Neural progenitor cell (in vitro differentiated cells): ENCODE data around the gene SKA3.

Experiments
- EZH2phosphoT487 ChIP-seq: fragments of 200-600 bp; sonication (generic); IDR thresholded peaks from 2 replicates; pipeline ENCODE4 v1.6.1; 2017; ENCODE audit warnings: antibody characterized with exemption
- TF ChIP-seq, protein P1 (sequence below): fragments of 200-600 bp; sonication (generic); IDR thresholded peaks from 2 replicates; pipeline ENCODE4 v1.5.1; 2017; ENCODE audit warnings: antibody characterized with exemption, mild to moderate bottlenecking

DNA sequence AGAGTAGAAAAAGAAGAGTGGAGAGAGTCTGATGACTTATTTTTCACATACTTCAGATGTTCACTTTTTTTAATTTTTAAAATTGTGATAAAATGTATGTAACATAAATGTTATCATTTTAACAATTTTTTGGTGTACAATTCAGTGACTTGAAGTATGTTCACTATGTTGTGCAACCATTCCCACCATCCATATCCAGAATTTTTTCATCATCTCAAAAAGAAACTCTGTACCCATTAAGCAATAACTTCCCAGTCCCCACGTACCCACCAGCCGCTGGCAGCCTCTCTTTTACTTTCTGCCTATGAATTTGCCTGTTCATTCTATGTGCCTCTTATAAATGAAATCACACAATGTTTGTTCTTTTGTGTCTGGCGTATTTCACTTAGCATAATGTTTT is 43.3 kb downstream of the SKA3 start:
- TF ChIP-seq, protein P1, sequence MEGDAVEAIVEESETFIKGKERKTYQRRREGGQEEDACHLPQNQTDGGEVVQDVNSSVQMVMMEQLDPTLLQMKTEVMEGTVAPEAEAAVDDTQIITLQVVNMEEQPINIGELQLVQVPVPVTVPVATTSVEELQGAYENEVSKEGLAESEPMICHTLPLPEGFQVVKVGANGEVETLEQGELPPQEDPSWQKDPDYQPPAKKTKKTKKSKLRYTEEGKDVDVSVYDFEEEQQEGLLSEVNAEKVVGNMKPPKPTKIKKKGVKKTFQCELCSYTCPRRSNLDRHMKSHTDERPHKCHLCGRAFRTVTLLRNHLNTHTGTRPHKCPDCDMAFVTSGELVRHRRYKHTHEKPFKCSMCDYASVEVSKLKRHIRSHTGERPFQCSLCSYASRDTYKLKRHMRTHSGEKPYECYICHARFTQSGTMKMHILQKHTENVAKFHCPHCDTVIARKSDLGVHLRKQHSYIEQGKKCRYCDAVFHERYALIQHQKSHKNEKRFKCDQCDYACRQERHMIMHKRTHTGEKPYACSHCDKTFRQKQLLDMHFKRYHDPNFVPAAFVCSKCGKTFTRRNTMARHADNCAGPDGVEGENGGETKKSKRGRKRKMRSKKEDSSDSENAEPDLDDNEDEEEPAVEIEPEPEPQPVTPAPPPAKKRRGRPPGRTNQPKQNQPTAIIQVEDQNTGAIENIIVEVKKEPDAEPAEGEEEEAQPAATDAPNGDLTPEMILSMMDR, result no peak
- no peak for TF ChIP-seq EZH2phosphoT487
